HuH-7 (cell line): ENCODE data around the gene TRIM44.
"Not testable (repeated sequence)": the region's sequence is repeated elsewhere in the genome, so short reads cannot be mapped to it uniquely, and the experiment has no call there.

Experiments used
- DNase-seq: peaks from one replicate; pipeline ENCODE4 v3.0.0; 2011; ENCODE audit warnings: low spot score

The TRIM44 gene

GRCh38 chr11:35672608-35673007, 10.0 kb downstream of the TRIM44 start:
- no peak for DNase-seq

DNA sequence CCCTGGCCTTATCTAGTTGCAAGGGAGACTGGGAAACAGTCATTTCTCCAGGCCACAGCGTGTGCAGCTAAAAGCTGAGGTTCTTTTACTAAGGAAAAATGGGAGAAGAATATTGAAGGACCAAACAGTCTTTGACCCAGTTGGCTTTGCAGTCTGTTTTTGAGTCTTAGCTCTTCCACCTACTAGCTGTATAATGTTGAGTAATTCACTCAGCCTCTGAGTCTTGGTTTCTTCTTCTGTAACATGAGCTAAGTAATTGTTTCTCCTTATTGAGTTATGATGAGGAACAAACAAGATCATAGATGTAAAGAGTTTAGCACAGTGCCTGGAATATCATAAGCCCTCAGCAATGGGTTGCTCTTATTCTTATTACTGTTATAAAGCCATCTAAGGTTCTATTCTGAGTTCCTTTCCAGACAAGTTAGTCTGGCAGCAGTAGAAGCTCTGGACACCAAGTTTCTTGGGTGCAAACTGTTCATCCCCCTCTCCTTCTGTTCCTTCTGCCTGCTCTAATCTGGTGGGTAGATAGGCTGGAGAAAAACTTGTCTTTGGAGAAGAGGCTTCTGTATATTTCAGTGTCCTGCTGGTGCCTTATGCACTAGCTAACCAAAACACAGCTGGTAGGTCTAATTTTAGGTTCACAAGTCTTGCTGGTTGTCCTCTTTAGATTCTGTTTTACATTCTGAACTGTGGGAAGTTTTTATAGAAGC, 13.5 kb downstream of the TRIM44 start:
- no peak for DNase-seq

- no peak for DNase-seq
Measured at GRCh38 chr11:35676611-35676965, 14.0 kb downstream of the TRIM44 start.

GRCh38 chr11:35677904-35678303, 15.3 kb downstream of the TRIM44 start:
- DNase-seq, result no peak

DNA sequence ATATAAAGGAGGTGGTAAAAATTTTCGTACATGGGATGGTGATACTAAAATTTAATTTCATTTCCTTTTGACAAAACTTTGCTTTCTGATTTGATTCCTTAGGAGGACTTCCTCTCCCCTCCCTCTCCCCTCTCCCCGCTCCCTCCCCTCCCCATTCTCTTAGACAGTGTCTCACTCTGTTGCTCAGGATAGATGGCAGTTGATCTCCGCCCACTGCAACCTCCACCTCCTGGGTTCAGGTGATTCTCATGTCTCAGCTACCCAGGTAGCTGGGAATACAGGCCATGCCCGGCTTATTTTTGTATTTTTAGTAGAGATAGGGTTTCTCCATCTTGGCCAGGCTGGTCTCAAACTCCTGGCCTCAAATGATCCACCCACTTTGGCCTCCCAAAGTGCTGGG, 15.9 kb downstream of the TRIM44 start:
- no peak for DNase-seq

DNA sequence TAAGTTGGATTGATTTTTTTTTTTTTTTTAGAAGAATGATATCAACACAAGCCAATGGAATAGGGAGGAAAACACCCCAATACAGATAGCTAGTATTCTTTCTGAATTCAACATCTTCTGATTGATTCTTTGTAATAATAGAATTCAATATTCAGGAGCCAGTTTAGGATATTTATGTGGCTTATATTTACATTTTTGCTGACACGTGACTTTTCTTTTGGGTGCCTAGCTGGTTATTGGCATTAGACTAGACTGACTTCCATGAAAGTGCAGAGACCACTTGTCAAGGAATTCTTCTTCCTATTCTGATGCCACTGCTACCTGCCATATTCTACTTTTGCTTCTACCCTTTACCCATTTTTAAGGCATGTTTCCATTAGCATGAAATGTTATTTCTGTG, 16.4 kb downstream of the TRIM44 start:
- DNase-seq, result no peak

- DNase-seq, result no peak
Measured at GRCh38 chr11:35680506-35680905, 17.9 kb downstream of the TRIM44 start.

- DNase-seq, result no peak
Measured at GRCh38 chr11:35681163-35681767, 18.7 kb downstream of the TRIM44 start.

DNA sequence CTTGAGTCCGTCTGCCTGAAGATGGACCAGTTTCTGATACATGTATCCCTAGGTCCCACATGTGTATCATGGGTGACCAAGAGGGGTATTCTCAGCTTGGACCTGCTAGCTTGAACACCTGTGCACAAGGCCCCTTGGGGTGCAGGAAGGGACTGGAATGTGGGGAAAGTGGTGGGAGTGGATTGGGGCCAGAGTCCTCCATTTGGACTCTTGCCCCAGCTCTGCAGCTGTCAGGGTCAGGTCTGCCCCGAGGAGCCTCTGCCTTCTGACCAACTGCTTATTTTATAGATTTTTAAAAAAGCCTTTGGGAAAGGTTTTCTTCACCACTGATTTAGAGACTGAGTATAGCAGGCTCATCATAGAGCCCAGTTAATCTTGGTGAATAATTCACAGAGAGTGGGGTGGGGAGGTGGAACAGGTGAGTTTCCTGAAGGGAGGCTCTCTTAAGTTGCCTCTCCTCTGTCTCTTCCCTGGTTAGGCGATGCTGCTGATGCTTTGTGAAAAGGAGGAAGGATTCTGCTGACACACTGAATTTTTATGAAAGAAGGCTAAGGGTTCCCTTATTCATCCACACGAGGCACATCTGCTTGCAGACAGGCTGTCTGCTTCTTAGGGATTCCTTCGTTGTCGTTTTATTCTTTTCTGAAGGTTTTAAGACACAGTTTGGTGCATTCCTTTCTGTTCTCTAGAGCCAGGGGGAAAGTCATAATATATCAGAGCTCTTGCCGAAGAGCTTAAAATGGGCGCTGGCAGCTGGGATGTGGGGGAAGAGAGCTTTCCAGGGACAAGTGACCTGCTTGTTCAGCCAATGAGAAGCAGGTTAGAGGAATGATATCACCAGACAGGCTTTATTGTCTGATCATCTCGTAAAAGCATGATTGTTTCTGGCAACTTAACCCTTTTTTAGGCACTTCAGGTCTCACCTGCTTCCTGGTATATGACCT, 19.9 kb downstream of the TRIM44 start:
- DNase-seq, result no peak

GRCh38 chr11:35683728-35684339, 21.3 kb downstream of the TRIM44 start:
- DNase-seq, result no peak

DNA sequence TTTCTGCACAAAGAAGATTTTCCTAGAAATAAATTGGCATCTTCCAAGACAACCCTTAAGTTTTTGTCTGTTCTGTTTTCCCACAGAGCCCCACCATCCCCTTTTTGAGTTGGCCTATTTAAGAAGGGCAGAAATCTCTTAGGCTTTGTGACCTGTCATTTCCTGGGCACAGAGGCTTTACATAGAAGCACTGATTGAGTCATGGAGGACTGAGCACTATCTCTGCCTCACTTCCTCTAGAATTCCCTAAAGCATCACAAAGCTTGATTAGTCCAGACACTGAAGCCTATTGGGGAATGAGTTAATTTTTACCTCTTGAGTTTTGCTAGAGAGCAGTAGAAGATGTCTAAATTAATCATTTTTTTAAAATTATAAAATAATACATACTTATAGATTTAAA, 25.4 kb downstream of the TRIM44 start:
- DNase-seq, result no peak

DNA sequence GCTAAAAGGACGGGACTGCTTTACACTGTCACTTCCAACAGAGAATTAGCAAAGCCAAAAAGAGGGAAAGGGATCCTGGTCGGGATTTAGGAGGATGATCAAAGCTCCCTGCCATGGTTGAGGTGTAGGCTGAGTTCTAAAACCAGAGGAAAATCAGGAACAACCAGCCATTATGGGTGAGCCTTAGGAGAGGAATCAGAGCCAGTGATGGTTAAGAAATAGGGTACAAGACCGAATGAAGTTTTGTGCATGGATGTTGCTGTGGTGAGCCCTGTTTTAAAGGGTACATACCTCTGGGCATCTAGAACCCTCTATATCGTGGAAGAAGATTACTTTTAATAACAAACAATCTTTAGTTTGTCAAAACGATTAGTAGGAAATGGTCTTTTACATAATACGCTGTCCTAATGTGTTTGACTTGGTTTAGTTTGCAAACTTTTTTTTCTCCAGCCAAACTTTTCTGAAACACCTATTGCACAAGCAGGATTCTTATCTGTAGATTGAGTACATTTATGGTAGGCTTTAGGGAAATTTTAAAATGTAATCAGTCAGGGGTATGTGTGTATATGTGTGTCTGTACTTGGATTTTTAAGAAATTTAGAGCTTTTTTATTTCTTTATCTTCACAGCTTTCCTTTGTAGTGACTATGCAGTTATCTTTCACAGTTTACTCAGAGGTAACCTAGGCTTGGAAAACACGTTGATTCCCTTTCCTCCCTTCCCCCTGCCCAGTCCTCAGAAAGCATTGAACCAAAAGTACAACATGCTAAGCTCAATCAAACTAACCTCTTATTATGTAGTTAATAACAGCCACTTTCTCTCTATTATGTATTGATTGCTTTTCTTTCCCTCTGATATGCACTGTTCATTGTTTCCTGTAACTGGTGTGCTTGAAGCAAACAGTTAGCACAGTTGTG, 26.8 kb downstream of the TRIM44 start:
- DNase-seq, result no peak

- no peak for DNase-seq
Measured at GRCh38 chr11:35702126-35702525, 39.6 kb downstream of the TRIM44 start.

DNA sequence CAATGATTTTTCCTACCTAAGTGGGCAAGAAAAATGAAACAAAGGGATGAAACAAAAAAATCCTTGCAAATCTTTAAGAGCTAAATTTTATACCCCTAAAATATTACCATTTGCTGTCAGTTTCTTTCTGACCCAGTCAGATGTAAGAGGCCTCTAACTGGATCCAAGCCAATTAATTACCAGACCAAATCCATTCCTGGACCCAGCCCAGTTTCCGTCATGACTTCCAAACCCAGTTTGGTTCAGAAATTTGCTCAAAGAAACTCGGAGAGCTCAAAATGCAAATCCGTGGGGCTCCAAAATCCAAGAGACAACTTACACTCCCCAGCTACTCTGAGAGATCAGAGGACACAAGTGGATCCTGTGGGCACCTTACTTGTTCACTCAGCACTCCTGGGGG, 46.8 kb downstream of the TRIM44 start:
- DNase-seq, result no peak

DNA sequence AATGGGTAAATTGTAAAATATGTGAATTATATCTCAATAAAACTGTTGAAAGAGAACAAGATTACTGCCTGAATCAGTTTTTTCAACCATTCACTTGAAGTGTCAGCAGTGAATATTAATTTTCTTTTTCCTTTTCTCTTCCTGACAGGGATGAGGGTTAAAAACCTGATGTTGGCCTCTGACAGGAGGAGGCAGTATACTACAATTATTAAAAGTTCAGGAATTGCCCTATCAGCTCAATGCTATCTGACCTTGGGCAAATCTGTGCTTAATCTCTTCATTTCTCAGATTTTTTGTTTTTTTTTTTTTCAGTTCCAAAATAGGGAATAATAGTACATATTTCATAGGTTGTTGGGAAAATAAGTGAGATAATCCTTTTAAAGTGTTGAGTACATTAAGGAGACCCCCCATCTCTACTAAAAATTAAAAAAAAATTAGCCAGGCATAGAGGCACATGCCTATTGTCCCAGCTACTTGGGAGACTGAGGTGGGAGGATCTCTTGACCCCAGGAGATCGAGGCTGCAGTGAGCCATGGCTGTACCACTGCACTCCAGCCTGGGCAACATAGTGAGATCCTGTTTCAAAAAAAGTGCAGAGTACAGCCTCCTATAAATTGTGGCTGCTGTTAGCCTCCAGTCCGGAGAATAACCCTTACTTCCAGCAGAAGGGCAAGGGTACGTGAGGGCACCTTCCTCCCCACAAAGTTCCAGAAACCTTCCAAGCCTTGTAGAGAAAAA, 48.8 kb downstream of the TRIM44 start:
- DNase-seq, result no peak

DNA sequence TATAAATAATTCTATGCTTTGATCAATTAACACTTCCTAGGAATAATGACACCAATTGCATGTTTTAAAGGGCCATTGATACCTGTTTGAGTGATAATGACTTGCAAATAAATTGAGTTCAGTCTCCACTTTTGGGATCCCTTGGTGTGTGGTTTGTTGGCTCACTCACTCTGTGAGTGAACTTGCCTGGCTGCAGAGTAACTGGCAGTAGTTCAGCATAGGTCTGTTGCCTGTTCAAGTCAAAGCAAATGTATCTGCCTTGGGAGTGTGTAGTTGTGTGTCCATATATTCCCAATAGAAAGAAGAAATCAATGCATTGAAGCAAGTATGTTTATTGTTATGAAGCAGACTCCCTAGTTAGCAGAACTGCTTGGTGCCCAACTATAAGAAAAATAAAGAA, 49.3 kb downstream of the TRIM44 start:
- DNase-seq, result no peak

- DNase-seq, result no peak
Measured at GRCh38 chr11:35712533-35712932, 50.0 kb downstream of the TRIM44 start.

- DNase-seq, result no peak
Measured at GRCh38 chr11:35714882-35715627, 52.5 kb downstream of the TRIM44 start.

- not testable (repeated sequence) for DNase-seq
Measured at GRCh38 chr11:35715677-35716076, 53.1 kb downstream of the TRIM44 start.

- no peak for DNase-seq
Measured at GRCh38 chr11:35717043-35717442, 54.5 kb downstream of the TRIM44 start.
